GM12892 (cell line): ENCODE measurements around the gene CACNA2D4.

Experiments
- DNase-seq: peaks from one replicate; pipeline ENCODE4 v3.0.0; 2011; ENCODE audit not compliant: insufficient read length
- FAIRE-seq: peaks from 2 replicates; lab custom pipeline; 2011; peaks lifted over from hg19 to GRCh38; lab: Jason Lieb, UNC
- POLR2A ChIP-seq: IDR thresholded peaks from 2 replicates; pipeline ENCODE4 v1.6.1; 2011; ENCODE audit warnings: low read depth, low read length, control low read depth
- POLR2AphosphoS5 ChIP-seq: IDR thresholded peaks from 2 replicates; pipeline ENCODE4 v1.6.1; 2011; ENCODE audit warnings: low read depth, low read length, control low read depth
- TAF1 ChIP-seq: IDR thresholded peaks from 2 replicates; pipeline ENCODE4 v1.6.1; 2011; ENCODE audit warnings: low read depth, mild to moderate bottlenecking, control low read depth, low read length, borderline replicate concordance

CACNA2D4 gene

GRCh38 chr12:1939801-1940607, 21.6 kb upstream of the CACNA2D4 start:
- peak; percentile 87 for FAIRE-seq
- DNase-seq = no peak
- TF ChIP-seq POLR2A (no peak), TAF1 (no peak), POLR2AphosphoS5 (no peak)

- TF ChIP-seq TAF1 (no peak), POLR2AphosphoS5 (no peak), POLR2A (no peak)
- no peak for FAIRE-seq
- DNase-seq = no peak
Observed at GRCh38 chr12:1939331-1939730, 20.9 kb upstream of the CACNA2D4 start.

GRCh38 chr12:1937481-1938224, 19.2 kb upstream of the CACNA2D4 start:
- no peak for DNase-seq
- FAIRE-seq = no peak
- TF ChIP-seq TAF1 = no peak
- no peak for TF ChIP-seq POLR2A
- no peak for TF ChIP-seq POLR2AphosphoS5

- no peak for FAIRE-seq
- DNase-seq = no peak
- TF ChIP-seq TAF1 (no peak), POLR2AphosphoS5 (no peak), POLR2A (no peak)
Observed at GRCh38 chr12:1936406-1937320, 18.2 kb upstream of the CACNA2D4 start.

- TF ChIP-seq TAF1 = no peak
- TF ChIP-seq POLR2A = no peak
- TF ChIP-seq POLR2AphosphoS5 = no peak
- DNase-seq (no peak), FAIRE-seq (no peak)
Observed at GRCh38 chr12:1935700-1936378, 17.4 kb upstream of the CACNA2D4 start.

- DNase-seq (no peak), FAIRE-seq (no peak)
- TF ChIP-seq POLR2AphosphoS5 = no peak
- TF ChIP-seq TAF1 = no peak
- no peak for TF ChIP-seq POLR2A
Observed at GRCh38 chr12:1935242-1935641, 16.8 kb upstream of the CACNA2D4 start.

GRCh38 chr12:1934831-1935230, 16.4 kb upstream of the CACNA2D4 start:
- DNase-seq (no peak), FAIRE-seq (no peak)
- TF ChIP-seq POLR2AphosphoS5 = no peak
- TF ChIP-seq POLR2A = no peak
- no peak for TF ChIP-seq TAF1

- no peak for DNase-seq
- TF ChIP-seq POLR2A (no peak), TAF1 (no peak), POLR2AphosphoS5 (no peak)
- no peak for FAIRE-seq
Observed at GRCh38 chr12:1934068-1934467, 15.6 kb upstream of the CACNA2D4 start.

GRCh38 chr12:1933342-1934051, 15.0 kb upstream of the CACNA2D4 start:
- DNase-seq (no peak), FAIRE-seq (no peak)
- TF ChIP-seq POLR2A (no peak), POLR2AphosphoS5 (no peak), TAF1 (no peak)

GRCh38 chr12:1932264-1932777, 13.9 kb upstream of the CACNA2D4 start:
- TF ChIP-seq TAF1 (no peak), POLR2AphosphoS5 (no peak), POLR2A (no peak)
- no peak for DNase-seq
- FAIRE-seq = no peak
